ENCODE data around the gene RAD21L1.

The RAD21L1 gene

DNA sequence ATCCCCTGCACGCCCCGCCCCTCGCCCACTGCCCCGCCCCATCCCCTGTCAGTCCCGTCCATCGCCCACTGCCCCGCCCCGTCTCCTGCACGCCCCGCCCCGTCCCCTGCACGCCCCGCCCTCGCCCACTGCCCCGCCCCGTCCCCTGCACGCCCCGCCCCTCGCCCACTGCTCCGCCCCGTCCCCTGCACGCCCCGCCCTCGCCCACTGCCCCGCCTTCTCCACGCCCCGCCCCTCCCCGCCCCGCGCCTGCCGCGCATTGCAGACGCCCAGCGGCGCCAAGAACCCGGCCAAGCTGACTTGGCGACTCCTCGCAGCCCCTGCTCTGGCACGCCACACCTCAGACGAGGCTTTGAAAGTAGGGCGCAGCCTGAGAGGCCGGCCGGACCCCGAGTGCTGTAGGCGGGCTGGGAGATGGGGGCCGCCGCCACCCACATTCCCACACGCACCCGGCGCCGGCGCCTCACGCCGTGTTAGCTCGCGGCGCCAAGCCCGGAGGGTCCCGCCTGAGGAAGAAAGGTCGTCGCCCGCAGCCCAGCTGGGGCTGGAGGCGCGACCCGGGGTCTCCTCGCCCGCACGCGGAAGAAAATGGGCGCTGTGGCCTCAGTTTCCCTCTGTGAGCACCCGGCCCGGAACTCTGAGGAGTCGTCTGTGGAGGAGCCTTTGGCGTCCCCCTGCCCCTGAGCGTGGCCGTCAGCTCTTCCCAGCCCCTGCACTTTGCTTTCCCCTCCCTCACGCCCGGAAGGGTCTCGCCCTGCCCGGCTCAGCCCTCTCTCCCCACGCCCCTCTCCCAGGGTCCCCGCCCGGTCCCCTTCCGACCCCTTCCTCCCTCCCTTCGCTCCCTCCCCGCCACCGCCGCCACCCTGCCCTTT lies at the start of gene RAD21L1:
Gene RAD21L1 (plus strand): TSS at position 262 of the 872 bp plus-strand sequence. CDS start 2,410 bp downstream, outside the sequence.
- peak within 1 kb of the TSS; percentile 39 to 56 (median 41) for H3K4me3 ChIP-seq
- H3K27ac ChIP-seq, result peak within 1 kb of the TSS in 2 of 21 experiments; percentile 38 to 49

DNA sequence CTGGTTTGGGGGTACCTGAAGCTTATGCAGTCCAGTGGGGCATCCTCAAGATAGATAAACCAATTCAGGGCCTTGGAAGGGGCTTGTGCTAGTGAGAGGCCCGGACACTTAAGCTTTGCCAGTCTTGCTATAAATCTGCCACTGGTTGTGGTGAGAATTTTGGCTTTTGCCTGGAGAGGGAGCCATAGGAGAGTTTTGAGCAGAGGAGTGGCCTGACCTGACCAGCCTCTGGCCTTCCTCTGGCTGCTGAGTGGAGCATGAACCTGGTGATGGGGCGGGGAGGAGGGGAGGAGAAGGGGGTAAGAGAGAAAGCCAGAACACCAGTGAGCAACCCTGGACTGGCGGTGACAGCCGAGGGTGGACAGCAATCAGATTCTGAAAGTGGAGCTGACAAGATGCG lies 48.2 kb upstream of the RAD21L1 start:
- Histone ChIP-seq H3K27ac (no peak overlapping the region), H3K4me3 (no peak overlapping the region)

- H3K27ac ChIP-seq, result no peak overlapping the region
- H3K4me3 ChIP-seq, result no peak overlapping the region
Measured at GRCh38 chr20:1178103-1178502, 47.7 kb upstream of the RAD21L1 start.

DNA sequence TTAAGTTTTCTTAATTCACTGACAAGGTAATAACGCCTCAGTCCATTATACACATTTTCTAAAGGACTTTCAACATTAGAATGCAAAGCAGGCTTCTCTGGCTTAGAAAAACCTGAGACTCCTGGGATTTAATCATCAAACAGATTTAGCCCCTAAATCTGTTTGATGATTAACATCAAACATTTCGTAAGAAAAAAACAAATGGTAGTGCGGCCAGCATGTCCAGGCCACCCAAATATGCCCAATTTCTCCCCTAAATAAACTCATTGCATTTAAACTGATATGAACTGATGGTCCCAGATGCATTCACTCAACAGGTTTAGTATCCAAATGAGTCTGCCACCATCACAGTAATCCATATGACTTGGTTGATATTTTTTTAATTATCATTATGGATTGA lies 47.2 kb upstream of the RAD21L1 start:
- Histone ChIP-seq H3K4me3 (no peak overlapping the region), H3K27ac (no peak overlapping the region)

DNA sequence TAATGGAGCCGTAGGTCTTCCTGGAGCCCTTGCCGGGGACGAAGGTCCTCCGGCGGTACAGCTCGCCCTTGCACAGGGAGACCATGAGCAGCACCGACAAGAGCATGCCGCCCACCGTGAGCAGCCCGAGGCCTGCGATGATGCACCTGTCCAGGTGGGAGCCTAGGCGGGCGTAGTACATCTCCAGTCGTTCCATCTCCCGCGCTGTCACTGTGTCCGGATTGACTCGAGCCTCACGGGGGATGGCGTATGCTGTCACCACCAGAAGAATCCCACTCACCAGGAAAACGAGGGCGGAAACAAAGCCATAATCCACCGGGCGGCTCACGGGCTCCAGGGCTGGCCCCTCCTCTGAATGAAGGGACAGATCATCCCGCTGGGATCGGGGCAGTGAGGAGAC lies 44.9 kb upstream of the RAD21L1 start:
- no peak overlapping the region for H3K27ac ChIP-seq
- H3K4me3 ChIP-seq, result no peak overlapping the region

GRCh38 chr20:1182106-1182505 lies 43.7 kb upstream of the RAD21L1 start:
- H3K27ac ChIP-seq, result no peak overlapping the region
- H3K4me3 ChIP-seq, result no peak overlapping the region

DNA sequence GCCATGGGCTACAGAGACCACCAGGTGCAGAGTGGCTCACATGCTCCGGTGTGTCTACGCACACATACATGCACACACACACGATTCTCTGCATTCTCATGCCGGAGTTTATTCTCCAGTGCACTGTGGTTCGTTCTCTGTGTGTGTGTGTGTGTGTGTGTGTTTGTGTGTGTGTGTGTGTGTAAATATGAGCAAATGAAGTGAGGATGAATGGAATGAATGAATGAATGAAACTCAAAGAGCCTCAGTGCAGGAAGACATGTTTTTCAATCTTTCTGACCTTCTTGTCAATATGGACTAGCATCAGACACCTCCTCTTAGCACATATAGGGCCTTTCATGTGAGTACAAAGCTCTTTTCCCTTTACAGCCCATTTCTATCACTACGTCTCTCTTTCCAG lies 42.7 kb upstream of the RAD21L1 start:
- Histone ChIP-seq H3K4me3 (no peak overlapping the region), H3K27ac (no peak overlapping the region)

- Histone ChIP-seq H3K4me3 (peak overlapping the region in 2 of 7 experiments; percentile 38 to 60), H3K27ac (no peak overlapping the region)
Measured at GRCh38 chr20:1184260-1184637, 41.6 kb upstream of the RAD21L1 start.

DNA sequence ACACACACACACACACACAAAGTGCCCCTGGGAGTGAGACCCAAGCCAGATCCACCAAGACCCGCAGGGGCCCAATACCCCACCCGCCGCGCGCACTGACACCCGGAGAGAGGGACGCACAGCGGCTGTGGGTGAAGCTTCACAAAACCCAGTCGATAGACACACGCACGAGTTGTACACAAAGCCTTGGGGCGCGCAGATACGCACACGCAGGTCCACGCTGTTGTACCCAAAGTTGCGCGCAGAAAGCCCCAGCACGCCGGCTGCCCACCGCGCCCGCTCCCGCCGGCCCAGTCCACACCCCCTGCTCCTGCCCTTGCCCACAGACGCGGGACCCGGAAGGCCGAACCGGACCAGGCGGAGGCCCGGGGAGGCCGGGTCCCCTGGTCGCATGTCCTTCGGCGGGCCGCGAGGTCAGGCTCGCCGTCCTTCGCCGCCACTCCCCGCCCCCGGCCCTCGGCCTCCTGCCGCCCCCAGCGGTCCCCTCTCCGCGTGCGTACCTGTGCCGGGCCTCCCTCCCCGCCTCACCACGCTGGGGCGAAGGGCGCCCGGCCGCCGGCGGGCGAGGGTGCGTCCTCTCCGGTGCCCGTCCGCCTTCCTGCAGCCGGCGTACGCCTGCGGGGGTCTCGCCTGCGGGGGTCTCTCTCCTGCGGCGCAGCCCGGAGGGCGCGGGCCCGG lies 41.1 kb upstream of the RAD21L1 start, which contains the start of gene TMEM74B:
Gene TMEM74B (minus strand): TSS at position 344 of the 678 bp plus-strand sequence. CDS start 1,180 bp downstream, outside the sequence.
- Histone ChIP-seq H3K4me3 (peak within 1 kb of the TSS; percentile 36 to 60 (median 43)), H3K27ac (peak within 1 kb of the TSS in 6 of 21 experiments; percentile 1 to 71 (median 44))

DNA sequence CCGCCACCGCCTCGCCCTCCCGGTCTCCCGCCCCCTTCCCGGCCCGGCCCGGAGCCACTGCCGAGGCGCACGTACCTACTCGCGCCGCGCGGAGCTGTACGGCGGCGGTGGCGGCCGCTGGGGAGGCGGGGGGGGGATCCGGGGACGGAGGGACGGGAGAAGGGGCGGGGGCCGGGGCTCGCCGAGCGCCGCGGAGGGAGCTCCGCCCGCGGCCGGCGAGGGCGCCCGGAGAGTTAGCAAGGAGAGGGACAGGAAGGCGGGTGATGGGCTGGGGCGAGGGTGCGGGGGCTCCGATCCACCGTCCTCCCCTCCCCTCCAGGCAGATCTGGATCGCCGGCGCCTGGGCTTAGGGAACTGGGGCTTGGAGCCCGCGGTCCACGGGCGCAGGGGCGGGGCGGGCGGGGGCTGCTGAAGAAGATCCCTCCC lies 40.5 kb upstream of the RAD21L1 start:
- Histone ChIP-seq H3K27ac (peak overlapping the region in 6 of 21 experiments; percentile 1 to 71 (median 44)), H3K4me3 (peak overlapping the region; percentile 36 to 60 (median 43))

GRCh38 chr20:1185790-1186334 lies 40.0 kb upstream of the RAD21L1 start:
- peak overlapping the region; percentile 36 to 60 (median 43) for H3K4me3 ChIP-seq
- H3K27ac ChIP-seq, result peak overlapping the region in 3 of 21 experiments; percentile 7 to 50 (median 43)

DNA sequence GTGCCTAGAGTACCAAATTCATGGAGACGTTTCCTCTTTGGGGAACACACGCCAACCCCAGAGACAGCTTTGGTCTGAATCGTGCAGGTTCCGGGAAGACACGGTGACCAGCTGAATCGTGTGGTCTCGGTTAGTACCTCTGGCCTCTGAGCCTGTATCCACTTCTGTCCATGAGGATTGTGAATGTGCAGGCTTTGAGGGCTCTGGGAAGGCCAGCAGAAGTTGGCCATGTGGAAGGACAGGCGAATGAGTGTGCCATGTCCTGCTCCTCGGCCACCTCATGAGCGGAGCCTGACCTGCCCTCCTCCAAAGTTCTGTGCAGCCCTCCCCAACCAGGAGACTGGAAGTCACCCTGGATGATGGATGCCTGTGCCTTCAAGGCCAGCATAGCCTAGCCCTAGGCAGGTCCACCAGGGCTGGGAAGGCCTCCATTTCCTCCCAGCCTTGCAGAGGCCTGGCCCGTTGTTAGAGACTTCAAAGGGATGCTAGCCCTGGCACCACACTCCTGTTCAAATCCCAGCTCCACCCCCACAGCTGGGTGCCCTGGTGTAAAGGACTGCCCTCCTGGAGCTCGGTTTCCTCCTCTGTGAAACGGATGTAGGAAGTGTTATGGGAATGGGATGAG lies 39.4 kb upstream of the RAD21L1 start:
- Histone ChIP-seq H3K27ac (peak overlapping the region in 1 of 21 experiments; percentile 38), H3K4me3 (no peak overlapping the region)

- Histone ChIP-seq H3K4me3 (no peak overlapping the region), H3K27ac (no peak overlapping the region)
Measured at GRCh38 chr20:1187605-1188171, 38.2 kb upstream of the RAD21L1 start.

- no peak overlapping the region for H3K27ac ChIP-seq
- H3K4me3 ChIP-seq, result no peak overlapping the region
Measured at GRCh38 chr20:1188347-1188746, 37.5 kb upstream of the RAD21L1 start.

- Histone ChIP-seq H3K27ac (no peak overlapping the region), H3K4me3 (no peak overlapping the region)
Measured at GRCh38 chr20:1189827-1190226, 36.0 kb upstream of the RAD21L1 start.

GRCh38 chr20:1190847-1191246 lies 35.0 kb upstream of the RAD21L1 start:
- no peak overlapping the region for H3K27ac ChIP-seq

DNA sequence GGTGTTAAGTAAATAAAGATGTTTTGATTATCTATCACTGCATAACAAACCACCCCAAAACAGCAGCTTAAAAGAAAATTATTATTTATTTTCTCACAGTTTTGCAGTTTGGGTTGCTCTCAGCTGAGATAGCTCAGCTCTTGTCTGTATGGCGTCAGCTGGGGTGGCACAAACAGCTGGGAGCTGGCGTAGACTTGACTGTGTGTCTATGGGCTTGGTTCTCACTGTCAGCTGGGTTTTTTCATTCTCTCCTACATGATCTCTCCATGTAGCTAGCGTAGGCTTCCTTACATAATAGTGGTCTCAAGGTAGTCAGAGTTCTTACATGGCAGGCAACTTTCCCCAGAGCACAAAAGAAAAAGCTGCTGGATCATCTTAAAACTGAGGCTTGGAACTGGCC lies 34.5 kb upstream of the RAD21L1 start:
- no peak overlapping the region for H3K4me3 ChIP-seq

More at GRCh38 chr20:1190847-1191246, 35.0 kb upstream of the RAD21L1 start:
- no peak overlapping the region for H3K4me3 ChIP-seq

GRCh38 chr20:1195226-1195625 lies 30.6 kb upstream of the RAD21L1 start:
- no peak overlapping the region for H3K27ac ChIP-seq
- no peak overlapping the region for H3K4me3 ChIP-seq

More for the DNA sequence above, 34.5 kb upstream of the RAD21L1 start:
- H3K27ac ChIP-seq, result no peak overlapping the region

DNA sequence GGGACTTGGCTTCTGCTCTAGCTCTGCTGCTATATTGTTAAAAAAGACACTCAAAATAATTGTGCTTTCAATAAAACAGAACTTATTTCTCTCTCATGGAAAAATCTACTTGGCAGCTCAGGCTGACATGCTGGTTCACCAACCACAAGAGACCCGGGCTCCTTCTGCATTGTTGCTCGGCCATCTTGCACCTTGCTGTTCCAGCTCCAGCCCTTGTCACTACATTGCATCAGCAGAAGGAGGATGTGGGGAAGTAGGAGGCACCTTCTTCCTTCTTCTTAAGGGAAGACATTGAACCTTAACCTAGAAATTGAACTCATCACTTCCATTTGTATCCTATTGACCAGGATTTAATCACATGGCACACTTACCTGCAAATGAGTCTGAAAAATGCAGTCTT lies 29.2 kb upstream of the RAD21L1 start:
- Histone ChIP-seq H3K27ac (no peak overlapping the region), H3K4me3 (no peak overlapping the region)

DNA sequence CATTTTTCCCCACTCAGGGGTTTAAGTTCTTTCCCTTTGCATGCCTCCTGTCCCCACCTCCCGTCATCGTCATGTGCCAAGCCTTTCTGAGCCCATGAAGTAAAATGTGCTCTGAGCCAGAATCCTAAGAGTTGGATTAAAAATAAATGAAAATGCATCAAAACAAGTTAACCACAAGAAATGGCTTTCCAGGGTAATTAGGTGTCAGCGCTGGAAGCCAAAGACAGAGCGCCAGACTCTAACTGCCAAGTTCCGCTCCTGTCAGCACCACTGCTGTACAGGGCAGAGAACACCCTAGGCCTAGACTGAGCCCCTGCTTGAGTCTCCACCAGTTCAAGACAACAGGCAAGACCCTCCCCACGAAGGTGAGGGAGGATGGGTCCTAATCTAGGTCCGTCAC lies 28.0 kb upstream of the RAD21L1 start:
- no peak overlapping the region for H3K4me3 ChIP-seq
- H3K27ac ChIP-seq, result no peak overlapping the region
